Adipose tissue (tissue), 3 donors: Measurements from ENCODE around the gene TCP11. TPM values are rescaled to one million over a fixed set of nuclear protein-coding genes. Genes with fewer than 3 reads are reported as not detected.
"Not testable (repeated sequence)": the region's sequence is repeated elsewhere in the genome, so short reads cannot be mapped to it uniquely, and the experiment has no call there.

Experiments used
- H3K27ac ChIP-seq: one replicate; pipeline ENCODE4 v1.5.1; 2013; ENCODE audit warnings: low read depth, low read length
- WGBS, 3 donors: extraction: QIAGEN DNeasy Blood & Tissue Kit; methylation state at CpG; one replicate each; pipeline ENCODE4 v1.1.7; 2013; 5-methylcytosine and 5-hydroxymethylcytosine counted together
- polyA plus RNA-seq, 3 donors: library from polyadenylated mRNA; stranded (reverse); fragments of 200-250 nt; gene quantifications; one replicate each; pipeline ENCODE4 v1.2.3, GENCODE V29; 2013
- donor health status: healthy with polysubstance abuse.
- donor health status: Bipolar disorder and iron deficiency.
- donor health status: healthy.

TCP11 gene
- polyA plus RNA-seq, 3 donors = 0.04 TPM; not detected in 2

GRCh38 chr6:35152067-35152707 lies 11.0 kb upstream of the TCP11 start:
- H3K27ac ChIP-seq = no peak overlapping the region
- WGBS, 3 donors = 60 to 65% (median 63%) methylated on average over 4 of the region's 4 CpGs

DNA sequence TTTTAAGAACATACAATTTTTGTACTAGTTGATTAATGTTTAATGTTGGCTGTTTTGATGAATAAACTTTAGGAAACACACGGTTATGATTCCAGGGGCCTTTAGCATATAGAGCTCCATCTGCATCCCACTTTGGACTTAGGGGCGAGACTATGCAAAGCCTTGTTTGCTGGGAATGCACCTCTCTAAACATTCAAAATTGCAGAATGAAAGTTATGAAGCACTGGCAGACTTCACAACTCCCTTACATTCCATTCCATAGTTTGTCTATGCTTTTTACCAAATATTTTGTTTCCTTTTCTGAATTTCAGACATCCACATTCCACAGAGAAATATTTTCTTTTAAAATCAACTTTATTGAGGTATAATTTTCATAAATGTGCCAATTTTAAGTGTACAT lies 10.3 kb upstream of the TCP11 start:
- no peak overlapping the region for H3K27ac ChIP-seq
- 67 to 92% (median 87%) methylated on average over 2 of the region's 2 CpGs for WGBS, 3 donors

DNA sequence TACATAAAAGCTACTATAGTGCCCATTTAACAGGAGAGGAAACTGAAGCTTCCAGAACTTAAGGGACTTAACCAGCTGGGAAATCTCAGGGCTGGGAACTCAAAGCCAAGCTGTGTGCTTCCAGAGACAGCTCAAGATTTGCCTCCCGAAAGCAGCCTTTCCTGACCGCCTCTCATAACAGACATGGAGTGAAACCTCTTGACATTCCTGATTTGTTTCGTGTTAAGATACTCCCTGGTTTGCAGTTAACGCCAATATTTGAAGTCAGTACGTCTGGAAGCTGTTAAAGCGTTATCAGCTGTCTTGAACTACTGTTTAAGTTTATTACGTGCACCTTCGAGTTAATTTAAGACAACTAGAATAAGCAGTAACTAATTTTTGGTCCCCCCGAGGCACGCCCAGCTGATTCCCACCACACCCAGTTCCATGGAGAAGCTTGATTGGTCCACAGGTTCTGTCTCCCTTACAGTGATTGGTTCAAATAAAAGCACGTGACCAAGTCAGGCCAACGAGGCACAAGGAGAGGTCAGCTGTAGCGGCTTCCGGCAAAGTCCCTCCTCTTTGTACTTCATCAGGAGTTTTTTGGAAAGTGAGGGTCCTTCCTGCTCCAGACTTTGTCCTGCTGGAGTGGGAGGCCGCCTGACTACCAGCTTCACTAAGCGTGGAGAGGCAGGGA lies 8.9 kb upstream of the TCP11 start:
- no peak overlapping the region for H3K27ac ChIP-seq
- 74 to 78% (median 78%) methylated on average over 16 of the region's 16 CpGs for WGBS, 3 donors

- no peak overlapping the region for H3K27ac ChIP-seq
Observed at GRCh38 chr6:35148167-35148741, 7.1 kb upstream of the TCP11 start.

DNA sequence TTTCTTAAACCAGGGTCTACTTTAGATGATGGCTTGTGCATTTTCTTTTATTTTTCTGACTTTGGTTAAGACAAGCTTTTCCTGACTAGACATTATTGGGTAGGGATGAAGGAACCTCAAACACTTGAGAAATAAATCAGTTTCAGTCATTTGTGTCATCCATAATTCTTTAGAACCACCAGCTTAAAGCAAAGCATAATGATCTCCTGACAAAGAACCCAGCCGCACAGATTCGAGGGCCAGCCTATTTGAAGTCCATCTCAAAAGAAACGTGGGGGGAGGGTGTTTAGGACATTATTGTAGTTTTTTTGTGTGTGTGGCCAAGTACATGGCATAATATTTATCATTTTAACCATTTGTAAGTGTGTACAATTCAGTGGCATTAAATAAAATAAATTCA lies 6.3 kb upstream of the TCP11 start:
- 77 to 83% (median 77%) methylated on average over 3 of the region's 3 CpGs for WGBS, 3 donors
- no peak overlapping the region for H3K27ac ChIP-seq

More at GRCh38 chr6:35148167-35148741, 7.1 kb upstream of the TCP11 start:
- 35 to 57% (median 48%) methylated on average over 8 of the region's 8 CpGs for WGBS, 3 donors

DNA sequence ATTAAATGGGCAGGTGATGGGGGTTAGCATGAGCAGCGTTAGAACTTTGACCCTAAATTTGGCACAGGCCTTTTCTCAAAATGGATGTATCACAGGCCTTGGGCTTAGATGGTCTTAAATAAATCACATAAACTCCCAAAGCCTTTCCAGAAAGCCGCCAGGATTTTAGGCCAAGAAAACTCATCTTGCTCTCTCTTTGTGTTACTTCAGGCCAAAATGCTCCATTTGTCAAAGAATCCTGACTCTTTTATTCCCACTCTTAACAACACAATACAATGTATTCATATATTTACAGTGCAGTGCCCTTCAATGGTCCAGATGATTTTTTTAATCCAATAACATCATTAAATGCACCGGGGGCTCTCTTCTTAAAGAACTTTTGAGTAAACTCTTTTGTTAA lies 5.9 kb upstream of the TCP11 start:
- whole genome bisulfite sequencing, 3 donors = 75 to 85% (median 83%) methylated on average over 3 of the region's 3 CpGs
- no peak overlapping the region for H3K27ac ChIP-seq

GRCh38 chr6:35146453-35146852 lies 5.3 kb upstream of the TCP11 start:
- H3K27ac ChIP-seq = no peak overlapping the region
- 63 to 67% (median 66%) methylated on average over 6 of the region's 6 CpGs for WGBS, 3 donors

GRCh38 chr6:35145757-35146156 lies 4.6 kb upstream of the TCP11 start:
- 95 to 98% (median 96%) methylated on average over 3 of the region's 3 CpGs for WGBS, 3 donors
- no peak overlapping the region for H3K27ac ChIP-seq

DNA sequence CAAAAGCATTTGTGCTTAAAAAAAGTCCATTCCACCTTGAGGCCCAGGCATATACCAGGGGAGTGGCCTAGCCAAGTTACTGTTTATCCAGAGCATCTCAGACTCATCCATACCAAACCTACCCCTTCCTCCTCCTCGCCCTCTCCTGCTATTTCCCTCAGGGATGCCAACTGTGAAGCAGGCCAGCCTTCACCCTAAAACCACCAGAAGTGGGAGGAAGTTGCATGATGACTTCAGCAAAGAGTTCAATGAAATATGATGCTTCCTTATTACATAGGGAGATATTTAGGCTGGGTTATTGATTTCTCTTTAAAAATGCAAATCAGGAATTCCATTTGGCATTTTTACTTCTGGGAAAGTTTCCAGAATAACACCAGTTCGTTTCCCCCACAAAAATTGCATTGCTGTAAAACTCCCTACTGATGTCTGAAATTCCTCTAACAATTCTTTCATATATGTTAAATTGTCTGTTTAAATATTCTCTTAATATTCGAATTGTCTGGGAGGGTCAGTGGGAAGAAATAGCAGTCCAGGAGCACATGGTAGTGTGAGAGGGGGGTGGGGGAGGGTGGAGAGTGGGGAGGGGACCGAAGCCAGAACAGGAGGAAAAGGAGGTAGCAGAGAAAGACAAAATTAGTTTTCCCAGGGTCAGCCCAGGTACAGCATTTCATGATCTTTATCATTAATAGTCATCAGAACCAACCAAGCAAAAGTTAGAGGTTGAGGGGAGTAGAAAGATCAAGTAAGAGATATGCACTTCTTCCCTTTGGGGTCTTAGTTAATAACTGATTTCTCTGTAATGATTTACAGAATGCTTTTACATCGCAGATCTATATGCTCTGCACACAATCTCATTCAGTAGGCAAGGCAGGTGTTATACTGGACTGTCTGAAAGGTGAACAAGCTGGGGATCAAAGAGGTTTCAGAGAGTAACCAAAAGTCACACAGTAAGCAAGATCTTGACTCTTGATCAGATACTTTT lies 1.7 kb upstream of the TCP11 start:
- H3K27ac ChIP-seq = no peak overlapping the region
- WGBS, 3 donors = 46 to 66% (median 63%) methylated on average over 5 of the region's 5 CpGs

DNA sequence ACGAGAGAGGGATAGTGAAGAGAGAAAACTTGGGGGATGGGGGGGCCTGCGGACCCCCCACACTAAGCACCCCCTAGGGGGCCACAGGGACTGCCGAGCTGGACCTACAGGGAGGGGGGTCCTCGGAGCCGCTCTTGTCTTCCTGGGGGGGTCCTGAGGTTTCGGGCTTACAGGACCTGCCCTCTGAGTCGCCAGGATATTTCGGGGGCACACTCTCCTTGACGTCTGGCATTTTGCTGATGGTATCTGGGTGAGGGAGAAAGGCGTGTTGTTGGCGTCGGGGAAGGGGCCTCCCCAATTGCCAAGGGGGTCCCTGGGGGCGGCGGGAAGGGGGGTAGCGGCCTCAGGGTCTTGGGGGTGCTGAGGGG lies 516 bp downstream of the TCP11 start:
- no peak overlapping the region for H3K27ac ChIP-seq
- WGBS, 3 donors = 41 to 45% (median 45%) methylated on average over 15 of the region's 15 CpGs

DNA sequence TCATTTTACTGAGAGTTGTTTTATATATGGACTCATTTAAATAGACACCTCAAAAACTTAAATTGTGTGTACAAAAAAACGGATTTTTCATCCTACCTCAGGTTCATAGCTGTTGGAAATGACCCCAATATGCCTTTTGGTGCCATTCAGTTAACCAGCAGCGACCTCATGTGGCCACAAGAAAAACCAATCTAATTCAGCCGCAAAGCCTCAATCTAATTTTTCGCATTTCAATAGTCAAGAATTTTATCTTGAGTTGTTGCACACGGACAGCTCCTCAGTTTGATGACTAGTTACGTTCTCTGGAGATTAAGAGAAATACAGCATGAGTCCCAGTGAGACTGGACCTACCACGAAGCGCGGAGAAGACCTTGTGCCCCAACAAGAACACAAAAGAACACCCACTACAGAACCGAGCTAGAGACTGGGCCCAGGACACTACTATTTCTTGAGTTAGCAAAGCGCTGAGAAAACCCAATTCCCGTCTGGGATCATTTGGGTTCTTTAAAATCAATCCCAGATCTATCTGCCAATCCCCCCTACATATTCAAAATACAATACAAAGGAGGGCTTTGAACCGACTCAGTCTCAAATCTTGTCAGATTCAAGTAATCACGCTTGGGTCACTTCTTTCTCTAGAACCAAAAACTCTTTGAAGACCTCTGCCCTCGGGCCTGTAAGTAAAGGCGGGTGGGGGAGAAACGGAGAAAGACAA lies 1.1 kb downstream of the TCP11 start:
- H3K27ac ChIP-seq = no peak overlapping the region
- WGBS, 3 donors = 34 to 39% (median 39%) methylated on average over 17 of the region's 17 CpGs

- 29 to 75% (median 69%) methylated on average over 2 of the region's 2 CpGs for WGBS, 3 donors
- no peak overlapping the region for H3K27ac ChIP-seq
Observed at GRCh38 chr6:35139470-35139869, 1.7 kb downstream of the TCP11 start.

DNA sequence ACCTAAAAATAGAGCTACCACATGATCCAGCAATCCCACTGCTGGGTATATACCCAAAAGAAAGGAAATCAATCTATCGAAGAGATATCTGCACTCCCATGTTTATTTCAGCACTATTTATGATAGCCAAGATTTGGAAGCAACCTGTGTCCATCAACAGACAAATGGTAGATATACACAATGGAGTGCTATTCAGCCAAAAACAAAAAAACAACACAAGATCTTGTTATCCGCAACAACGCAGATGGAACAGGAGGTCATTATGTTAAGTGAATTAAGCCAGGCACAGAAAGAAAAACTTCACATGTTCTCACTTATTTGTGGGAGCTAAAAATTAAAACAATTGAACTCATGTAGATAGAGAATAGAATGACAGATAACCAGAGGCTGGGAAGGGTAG lies 2.9 kb downstream of the TCP11 start:
- 64 to 76% (median 68%) methylated on average over 3 of the region's 3 CpGs for WGBS, 3 donors
- H3K27ac ChIP-seq = not testable (repeated sequence)

- no peak overlapping the region for H3K27ac ChIP-seq
- whole genome bisulfite sequencing, 3 donors = 59 to 83% (median 64%) methylated on average over 3 of the region's 4 CpGs
Observed at GRCh38 chr6:35136185-35136584, 5.0 kb downstream of the TCP11 start.

- no peak overlapping the region for H3K27ac ChIP-seq
- 82 to 91% (median 82%) methylated on average over 3 of the region's 3 CpGs for WGBS, 3 donors
Observed at GRCh38 chr6:35128496-35128895, 12.6 kb downstream of the TCP11 start.

DNA sequence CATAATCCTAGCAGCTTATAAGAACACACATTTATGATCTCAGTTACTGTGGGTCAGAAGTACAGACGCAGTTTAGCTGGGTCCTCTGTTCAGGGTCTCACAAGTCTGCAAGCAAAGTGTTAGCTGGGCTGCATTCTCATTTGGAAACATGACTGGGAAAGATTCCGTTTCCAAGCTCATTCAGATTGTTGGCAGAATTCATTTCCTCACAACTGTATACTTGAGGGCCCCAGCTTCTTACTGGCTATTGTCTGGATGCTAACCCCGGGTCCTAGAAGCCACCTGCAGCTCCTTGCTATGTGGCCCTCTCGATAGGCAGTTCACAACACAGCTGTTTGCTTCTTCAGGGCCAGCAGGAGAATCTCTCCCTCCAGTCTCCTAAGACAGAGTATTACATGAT lies 13.1 kb downstream of the TCP11 start:
- 68 to 74% (median 71%) methylated on average over 4 of the region's 4 CpGs for WGBS, 3 donors
- H3K27ac ChIP-seq = no peak overlapping the region

DNA sequence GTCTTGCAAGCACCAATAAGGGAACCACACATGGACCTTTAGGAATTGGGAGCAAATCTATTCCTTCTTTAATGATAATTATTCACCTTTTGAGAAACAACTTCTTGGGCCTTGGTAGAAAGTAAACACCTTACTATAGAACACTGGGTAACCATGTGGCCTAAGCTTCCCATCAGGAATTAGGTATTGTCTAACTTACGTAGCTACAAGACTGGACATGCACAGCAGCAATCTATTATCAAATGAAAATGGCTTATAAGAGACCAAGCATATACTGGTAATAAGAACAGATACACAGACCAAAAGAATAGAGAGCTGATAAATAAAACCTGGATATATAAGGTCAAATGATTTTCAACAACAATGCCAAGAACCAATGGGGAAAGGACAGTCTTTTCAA lies 16.8 kb downstream of the TCP11 start:
- WGBS, 3 donors = 92 to 97% (median 96%) methylated on average over 1 of the region's 1 CpG
- H3K27ac ChIP-seq = no peak overlapping the region

GRCh38 chr6:35120746-35121145 lies 20.4 kb downstream of the TCP11 start:
- WGBS, 3 donors = 81 to 86% (median 83%) methylated on average over 2 of the region's 2 CpGs
- no peak overlapping the region for H3K27ac ChIP-seq
